HG03159 (cell line): ENCODE results near the gene CCDC74A.
"Not testable (repeated sequence)": the region's sequence is repeated elsewhere in the genome, so short reads cannot be mapped to it uniquely, and the experiment has no call there.

Experiments used
- ATAC-seq: cut with Tn5 transposase; IDR thresholded peaks from one replicate; pipeline ENCODE4 v1.9.1; 2021; ENCODE audit warnings: mild to moderate bottlenecking, moderate library complexity; ENCODE audit not compliant: unreplicated experiment

CCDC74A gene

DNA sequence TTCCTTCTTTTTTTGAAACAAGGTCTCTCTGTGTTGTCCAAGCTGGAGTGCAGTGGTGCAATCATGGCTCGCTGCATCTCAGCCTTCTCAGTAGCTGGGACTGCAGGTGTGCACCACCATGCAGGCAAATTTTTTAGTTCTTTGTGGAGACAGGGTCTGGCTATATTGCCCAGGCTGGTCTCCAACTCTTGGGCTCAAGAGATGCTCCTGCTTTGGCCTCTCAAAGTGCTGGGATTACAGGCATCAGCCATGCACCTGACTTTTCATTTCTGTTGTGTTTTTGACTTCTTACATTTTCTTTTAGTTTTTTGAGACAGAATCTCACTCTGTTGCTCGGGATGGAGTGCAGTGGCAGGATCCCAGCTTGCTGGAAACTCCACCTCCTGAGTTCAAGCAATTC is 2.4 kb upstream of the CCDC74A start:
- ATAC-seq, result not testable (repeated sequence)

- ATAC-seq, result peak; percentile 67
Observed at GRCh38 chr2:131528981-131529863, 1.5 kb downstream of the CCDC74A start.

DNA sequence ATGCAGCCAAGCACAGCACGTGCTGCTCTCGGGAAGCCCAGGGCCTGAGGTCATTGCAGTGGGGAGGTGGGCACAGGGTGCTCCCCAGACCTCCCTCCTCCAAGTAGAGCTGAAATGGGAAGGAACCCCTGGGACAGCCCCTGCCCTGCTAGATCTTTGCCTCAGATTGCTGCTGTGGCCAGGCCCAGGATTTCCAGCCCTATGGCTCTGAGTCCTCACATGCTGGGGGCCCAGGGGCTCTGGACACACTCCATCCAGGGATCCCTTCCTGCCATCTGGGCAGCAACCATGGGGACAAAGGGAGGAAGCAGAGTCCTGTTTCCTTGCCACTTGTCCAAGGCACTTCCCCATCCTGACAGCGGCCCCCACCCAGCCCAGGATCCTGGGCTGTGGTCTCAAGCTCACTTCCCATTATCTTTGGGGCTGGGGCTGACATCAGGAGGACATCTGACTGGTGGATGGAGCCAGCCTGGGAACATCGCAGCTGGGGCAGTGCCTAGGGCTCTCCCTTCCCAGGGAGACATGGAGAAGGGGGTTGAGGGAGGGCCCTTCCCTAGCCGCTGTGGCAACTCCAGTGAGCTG is 2.3 kb downstream of the CCDC74A start:
- not testable (repeated sequence) for ATAC-seq

- ATAC-seq, result not testable (repeated sequence)
Observed at GRCh38 chr2:131530626-131531344, 3.1 kb downstream of the CCDC74A start.

DNA sequence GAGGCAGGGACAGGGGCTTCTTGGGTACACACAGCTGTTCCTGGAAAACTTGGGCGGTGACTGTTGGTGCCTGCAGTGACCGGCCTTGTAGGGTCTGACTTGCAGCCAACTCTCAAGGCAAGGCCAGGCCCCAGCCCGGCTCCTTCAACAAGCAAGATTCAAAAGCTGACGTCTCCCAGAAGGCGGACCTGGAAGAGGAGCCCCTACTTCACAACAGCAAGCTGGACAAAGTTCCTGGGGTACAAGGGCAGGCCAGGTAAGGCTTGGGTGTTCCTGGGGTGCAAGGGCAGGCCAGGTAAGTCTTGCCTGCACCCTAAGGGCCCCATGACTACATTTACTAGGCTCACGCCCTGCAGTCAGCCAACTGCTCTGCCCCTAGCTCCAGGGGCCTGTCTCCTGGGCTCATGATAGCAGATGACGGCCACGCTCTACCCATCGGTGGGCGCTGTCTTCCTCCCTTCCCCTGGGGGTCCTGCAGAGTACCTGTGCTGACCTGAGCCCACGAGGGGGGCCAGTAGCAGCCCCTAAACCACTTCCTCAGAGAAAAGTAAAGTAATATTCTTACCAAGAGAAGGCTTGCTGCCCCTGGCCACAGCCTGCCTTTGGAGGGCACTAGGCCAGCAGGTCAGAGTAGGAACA is 4.0 kb downstream of the CCDC74A start:
- ATAC-seq, result not testable (repeated sequence)

- ATAC-seq, result not testable (repeated sequence)
Observed at GRCh38 chr2:131532723-131533608, 5.3 kb downstream of the CCDC74A start.

- ATAC-seq, result not testable (repeated sequence)
Observed at GRCh38 chr2:131533609-131534316, 6.1 kb downstream of the CCDC74A start.

- not testable (repeated sequence) for ATAC-seq
Observed at GRCh38 chr2:131534317-131534672, 6.6 kb downstream of the CCDC74A start.

- ATAC-seq, result not testable (repeated sequence)
Observed at GRCh38 chr2:131534965-131535364, 7.3 kb downstream of the CCDC74A start.

DNA sequence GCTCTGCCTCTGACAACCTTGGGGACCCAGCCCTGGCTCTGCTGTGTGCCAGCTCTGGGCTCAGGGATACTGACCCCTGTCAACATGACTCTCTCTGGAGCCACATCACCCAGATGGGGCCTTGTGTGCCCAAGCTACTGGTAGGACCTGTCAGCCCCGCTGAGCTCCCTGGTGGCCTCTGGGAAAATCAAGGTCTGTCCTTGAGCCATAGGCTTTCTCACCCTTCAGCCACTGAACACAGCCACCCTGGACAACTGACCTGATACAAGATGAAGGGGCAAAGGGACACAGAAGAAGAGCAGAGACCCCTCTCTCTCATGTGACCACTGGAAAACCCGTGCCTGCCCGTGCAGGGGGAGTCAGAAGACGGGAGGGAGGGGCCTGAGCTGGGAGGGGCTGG is 7.8 kb downstream of the CCDC74A start:
- no peak for ATAC-seq

DNA sequence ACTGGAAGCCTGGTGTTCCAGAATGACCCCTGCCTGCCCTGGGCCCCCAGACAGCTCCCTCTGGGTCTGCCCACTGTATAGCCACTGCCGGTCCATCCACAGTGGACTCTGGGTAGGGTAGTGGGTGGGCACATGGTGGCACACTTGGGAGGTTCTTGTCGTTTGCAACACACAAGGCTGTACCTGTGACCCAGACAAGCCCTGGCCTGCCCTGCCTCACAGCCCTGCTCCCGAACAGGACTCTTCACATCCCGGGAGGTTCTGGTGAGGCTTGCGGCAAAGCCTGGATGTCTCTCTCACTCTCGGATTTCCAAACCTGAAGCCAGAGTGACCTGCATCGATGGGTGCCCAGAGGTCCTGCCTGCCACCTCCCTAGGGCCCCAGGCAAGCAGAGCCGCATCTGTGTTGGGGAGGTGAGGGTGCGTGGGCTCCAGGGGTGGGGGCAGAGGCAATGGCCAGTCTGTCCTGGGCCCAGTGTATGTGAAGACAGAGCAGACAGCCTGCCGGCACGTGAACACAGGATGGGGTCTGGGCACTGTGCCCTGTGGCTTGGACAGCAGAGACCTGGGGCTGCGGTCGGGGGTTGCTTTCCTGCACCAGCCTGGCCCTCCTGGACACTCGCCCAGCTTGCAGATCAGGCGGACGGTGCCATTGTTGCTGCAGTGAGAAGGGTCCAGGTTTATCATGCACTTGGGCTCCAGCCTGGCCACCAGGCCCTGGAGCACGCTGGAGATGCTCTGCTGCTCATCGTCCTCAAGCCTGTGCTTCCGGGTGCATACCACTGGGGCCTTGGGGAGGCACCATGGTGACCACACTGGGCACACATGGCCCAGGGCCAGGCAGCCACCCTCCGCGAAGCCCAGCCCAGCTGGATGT is 8.5 kb downstream of the CCDC74A start:
- ATAC-seq, result not testable (repeated sequence)

DNA sequence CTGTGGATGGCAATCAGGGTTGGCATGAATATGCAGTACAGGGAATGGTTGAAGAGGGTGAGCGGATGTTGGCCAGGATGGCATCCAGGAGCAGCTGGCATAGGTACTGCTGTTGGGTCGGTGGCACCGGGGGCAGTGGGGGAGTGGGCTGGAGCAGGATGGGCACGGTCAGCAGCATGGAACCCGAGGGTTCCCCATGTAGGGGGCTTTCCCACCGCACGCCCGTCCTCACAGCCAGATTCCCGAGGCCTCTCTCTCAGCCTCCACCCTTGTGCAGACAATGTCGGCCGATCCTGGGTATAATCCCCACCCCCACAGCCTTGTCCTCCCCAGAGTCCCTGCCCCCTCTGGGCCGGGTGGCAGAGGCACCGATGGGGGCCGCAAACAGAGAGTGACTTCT is 9.2 kb downstream of the CCDC74A start:
- not testable (repeated sequence) for ATAC-seq

DNA sequence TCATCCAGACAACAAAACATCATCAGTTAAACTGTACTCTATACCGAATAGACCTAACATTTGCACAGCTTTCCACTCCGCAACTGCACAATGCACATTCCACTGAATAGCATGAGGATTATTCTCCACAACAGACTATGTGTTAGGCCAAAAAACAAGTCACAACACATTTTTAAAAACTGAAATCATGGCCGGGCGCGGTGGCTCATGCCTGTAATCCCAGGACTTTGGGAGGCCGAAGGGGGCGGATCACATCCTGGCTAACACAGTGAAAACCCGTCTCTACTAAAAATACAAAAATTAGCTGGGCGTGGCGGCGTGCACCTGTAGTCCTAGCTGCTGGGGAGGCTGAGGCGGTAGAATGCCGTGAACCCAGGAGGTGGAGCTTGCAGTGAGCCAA is 11.2 kb downstream of the CCDC74A start:
- not testable (repeated sequence) for ATAC-seq

DNA sequence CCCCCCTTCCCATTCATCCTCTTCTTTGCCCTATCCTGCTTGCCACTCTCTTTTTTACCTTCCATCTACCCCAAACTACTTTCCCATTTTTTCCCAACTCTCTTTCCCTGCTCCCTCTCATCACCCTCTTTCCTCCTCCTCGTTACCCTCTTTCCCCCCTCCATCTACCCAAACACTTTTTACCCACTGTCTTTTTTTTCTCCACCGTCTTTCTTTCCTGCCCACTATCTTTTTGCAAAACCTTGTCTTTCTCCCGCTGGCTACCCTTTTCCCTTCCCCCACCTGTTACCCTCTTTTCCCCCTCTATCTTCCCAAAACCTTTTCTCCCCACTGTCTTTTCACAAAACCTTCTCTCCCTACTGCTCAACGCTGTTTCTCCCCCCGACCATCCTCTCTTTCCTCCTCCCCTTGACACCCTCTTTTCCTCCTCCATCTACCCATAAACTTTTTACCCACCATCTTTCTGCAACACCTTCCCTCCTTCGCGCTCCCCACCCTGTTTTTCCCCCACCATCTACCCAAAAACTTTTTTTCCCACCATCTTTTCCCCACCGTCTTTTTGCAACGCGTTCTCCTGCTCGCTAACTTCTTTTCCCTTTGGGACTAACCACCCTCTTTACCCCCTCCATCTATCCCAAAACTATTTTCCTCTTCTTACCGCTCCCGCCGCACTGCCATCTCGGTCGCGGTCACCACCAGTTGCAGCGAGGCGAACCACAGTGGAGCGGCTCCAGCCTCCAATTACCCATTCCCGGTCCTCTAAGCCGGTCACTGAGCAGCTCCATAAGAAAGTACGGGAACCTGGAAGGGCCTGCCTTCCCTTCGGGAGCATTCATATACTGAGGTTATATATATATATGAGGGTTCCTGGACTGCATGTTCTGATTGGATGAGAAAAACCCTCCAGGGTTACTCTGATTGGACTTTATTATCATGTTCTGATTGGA is 15.0 kb downstream of the CCDC74A start:
- no peak for ATAC-seq

DNA sequence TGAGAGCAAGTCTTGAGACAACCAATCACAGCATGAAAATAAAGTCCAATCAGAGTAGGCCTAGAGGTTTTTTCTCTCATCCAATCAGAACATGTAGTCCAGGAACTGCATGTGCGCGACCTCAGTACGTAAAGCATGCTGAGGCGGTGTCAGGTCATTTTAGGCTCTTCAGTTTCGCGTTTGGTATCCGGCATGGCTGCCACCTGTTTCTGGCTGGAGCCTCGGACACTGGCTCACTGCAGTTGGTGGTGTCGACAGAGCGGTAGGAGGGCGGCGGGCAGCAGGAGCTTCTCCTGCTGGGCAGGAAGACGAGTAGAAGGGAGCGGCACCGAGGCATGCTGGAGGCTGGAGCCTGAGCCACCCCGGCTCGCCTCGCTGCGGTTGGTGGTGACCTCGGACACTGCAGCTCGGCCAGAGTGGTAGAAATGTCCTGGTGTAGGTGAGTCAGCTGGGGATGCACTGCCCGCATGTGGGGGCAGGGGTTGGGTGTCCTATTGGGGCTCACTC is 15.8 kb downstream of the CCDC74A start:
- ATAC-seq, result no peak

DNA sequence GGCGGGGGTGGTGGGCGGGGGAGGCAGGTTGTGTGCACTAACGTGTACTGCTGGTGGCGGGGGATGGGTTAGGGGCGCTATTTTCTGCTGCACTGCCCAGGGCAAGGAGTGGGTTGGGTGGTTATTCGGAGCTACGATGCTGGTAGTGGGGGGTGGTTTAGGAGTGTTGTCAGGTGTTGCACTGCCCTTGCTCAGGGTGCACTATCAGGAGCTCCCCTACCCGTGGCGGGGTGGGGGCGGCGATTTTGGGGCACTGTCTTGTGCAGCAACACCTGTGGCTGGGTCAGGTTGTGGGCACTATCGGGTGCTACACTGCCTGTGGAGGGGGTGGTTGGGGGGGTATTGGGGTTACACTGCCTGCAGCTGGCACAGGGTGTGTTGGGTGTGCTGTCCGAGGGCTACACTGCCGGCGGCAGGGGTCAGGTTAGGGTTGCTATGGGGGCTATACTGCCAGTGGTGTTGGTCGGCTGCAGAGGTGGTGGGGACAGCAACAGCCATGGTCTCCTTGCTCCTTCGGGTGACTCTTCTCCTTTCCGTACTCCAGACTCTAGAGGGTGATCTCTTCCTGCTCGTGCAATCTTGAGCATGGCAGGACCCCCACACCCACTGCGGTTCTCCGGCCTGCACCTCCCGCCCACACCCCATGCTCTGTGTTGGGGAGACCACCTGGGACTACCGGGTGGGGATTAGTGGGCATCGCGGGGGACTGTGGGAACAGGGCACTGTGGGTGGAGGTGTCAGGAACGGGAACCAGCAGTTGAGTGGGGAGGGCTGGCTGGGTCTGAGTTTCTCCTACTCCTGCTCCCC is 16.5 kb downstream of the CCDC74A start:
- not testable (repeated sequence) for ATAC-seq

DNA sequence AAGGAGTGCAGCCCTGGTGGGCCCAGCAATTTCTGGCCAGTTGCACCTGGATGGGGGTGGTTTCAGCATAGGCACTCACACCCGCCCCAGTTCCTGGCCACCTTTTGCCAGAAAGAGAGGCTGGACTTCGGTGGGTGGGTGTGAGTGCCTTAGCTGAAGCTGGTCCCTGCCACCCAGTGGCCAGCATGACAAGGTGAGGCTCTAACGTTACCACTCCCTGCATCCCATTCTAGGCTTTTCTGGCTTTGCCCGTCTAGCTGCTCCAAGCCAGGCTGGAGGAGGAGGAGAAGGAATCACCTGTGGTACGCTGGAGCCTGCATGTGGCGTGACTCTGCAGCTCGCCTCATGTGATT is 17.1 kb downstream of the CCDC74A start:
- ATAC-seq, result not testable (repeated sequence)
